Mucosa of gallbladder (tissue), 1 donor: ENCODE data around the gene TMEM130. TPM values are rescaled to one million over a fixed set of nuclear protein-coding genes. Genes with fewer than 3 reads are reported as not detected.
"Not testable (repeated sequence)": the region's sequence is repeated elsewhere in the genome, so short reads cannot be mapped to it uniquely, and the experiment has no call there.

Source experiments
- DNase-seq: peaks from one replicate; pipeline ENCODE4 v3.0.0-alpha.2; 2020; ENCODE audit warnings: low spot score
- total RNA-seq: library from RNA; stranded (reverse); gene quantifications from one replicate; pipeline ENCODE4 v1.2.1, GENCODE V29; 2021
- donor health status: DM: no; HTN: no; CAD: no.

The TMEM130 gene
- total RNA-seq, 1 donor from 2014 or later, result 0.26 TPM

DNA sequence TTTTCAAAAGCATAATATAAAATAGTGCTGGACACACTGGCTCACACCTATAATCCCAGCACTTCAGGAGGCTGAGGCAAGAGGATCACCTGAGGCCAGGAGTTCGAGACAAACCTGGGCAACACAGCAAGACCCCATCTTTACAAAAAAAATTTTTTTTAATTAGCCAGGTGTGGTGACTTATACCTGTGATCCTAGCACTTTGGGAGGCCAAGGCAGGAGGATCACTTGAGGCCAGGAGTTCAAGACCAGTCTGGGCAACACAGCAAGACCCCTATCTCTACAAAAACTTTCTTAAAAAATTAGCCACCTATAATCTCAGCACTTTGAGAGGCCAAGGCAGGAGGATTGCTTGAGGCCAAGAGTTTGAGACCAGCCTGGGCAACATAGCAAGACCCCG is 27.3 kb downstream of the TMEM130 start:
- DNase-seq, result not testable (repeated sequence)

DNA sequence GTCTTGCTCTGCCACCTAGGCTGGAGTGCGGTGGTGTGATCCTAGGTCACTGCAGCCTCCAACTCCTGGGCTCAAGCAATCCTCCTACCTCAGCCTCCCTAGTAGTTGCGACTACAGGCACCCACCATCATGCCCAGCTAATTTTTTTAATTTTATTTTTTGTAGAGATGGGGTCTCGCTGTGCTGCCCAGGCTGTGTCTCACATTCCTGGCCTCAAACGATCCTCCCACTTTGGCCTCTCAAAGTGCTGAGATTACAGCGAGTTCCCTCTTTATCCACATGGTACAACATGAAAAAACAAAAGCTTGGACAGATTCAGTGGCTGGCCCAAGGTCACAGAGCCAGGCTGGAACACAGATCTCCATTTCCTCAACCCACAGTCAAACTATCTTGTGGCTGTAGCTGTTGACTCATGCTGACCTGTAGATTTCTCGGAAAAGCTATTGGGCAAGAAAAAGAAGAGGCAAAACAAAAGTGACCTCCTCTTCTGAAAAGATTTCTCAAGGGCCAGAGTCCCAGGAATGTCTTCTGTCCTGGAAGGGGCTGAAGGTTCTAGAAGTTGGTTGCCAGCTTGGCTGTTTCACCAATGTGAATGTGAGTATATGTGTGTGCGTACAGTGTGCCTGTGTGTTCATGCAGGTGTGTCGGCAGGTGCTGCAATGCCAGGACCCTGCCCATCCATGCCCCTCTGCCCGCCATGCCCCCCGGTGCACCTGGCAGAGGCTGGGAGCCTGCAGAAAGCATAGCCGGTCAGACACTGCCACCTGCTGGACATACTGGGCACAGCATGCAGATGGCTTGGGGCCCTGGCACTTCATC is 28.4 kb downstream of the TMEM130 start:
- peak; percentile 69 for DNase-seq

DNA sequence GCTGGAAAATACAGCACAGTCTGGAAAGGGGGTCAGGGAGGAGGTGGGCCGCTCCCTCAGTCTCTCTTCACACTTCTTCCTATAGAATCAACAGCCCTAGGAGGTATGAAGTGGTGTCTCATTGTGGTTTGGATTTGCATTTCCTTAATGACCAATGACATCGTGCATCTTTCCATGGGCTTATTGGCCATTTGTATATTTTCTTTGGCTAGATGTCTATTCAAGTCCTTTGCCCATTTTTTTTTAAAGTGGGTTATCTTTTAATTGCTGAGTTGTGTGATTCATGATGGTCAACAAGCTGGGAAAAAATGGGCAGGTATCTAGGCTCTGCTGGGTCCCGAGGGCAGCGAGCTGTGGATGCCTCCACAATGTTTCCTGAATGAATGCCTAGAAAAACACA is 29.1 kb downstream of the TMEM130 start:
- no peak for DNase-seq

DNA sequence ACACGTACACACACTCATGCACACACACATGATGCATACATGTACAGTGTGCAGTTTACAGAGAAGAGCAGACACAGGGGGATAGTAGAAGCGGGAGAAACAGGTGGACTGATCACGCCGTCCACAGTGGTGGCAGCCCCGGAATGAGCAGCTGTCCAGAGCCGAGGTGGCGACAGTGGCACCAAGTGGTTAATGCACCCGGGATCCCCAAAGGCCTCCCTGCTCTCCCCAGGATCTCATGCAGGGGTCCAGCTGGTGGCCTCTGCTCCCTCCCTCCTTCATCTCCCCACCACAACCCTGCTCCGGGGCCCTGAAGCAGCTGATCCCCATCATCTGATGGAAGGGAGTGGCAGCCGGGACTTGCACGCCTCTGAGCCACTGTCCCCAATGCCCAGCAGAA is 29.7 kb downstream of the TMEM130 start:
- no peak for DNase-seq

DNA sequence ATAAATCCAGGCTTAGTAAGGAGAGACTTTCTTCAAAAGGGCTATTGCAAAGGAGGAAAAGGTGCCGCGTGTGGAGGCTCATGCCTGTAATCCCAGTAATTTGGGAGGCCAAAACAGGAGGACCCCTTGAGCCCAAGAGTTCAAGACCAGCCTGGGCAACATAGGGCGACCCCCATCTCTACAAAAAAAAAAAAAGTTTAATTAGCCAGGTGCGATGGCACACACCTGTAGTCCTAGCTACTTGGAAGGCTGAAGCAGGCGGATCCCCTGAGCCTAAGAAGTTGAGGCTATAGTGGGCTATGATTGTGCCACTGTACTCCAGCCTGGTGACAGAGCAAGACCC is 32.2 kb downstream of the TMEM130 start:
- no peak for DNase-seq

DNA sequence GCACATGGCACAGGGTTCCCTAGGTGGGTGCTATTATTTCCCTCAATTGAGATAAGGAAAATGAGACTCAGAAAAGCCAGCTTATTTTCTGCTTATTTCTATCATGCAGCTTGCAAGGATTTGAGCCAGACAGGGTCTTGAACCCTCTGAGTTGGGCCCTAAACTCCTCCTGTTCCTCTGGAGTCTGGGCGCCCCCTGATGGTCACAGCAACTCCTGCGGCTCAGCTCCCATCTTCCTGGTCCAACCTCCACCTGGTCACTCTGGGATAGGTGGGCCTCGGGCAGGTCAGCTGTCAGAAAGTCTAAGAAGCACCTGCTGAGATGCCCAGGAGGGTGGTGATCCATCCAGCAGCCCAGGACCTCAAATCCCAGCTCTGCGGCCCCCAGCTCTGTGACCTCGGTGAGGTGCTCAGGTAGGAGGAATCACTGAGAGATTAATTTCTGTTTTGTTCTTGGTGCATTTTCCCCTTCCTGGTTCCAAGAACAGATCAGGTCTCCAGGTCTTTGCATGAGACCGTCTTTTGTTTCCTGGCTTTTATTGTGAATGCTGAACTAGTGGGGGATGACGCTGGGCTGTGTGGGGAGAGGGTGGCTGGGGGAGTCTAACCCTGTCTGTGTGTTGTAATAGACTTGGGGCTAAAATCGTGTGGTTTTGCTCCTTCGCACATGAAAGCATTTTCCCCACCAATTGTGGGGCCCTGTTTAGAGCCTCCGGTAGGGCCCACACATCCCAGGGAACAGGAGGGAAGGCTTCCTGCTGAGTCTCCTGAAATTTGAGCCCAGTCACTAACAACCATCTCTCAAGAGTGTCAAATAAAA is 32.8 kb downstream of the TMEM130 start:
- no peak for DNase-seq

DNA sequence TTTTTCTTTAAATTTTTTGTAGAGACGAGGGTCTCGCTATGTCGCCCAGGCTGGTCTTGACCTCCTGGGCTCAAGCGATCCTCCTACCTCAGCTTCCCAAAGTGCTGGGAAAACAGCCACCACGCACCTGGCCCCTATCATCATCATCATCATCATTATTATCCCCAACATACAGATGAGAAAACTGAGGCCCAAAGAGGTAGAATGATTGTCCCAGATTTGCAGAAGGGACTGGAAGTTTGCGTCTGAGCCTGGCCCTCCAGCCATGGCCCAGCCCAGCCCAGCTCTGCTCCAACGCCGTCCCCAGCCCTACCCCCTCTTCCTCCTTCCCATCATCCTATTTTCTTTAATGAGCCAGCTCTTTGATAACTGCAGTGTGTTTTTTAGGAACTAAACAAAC is 34.9 kb downstream of the TMEM130 start:
- DNase-seq, result no peak

DNA sequence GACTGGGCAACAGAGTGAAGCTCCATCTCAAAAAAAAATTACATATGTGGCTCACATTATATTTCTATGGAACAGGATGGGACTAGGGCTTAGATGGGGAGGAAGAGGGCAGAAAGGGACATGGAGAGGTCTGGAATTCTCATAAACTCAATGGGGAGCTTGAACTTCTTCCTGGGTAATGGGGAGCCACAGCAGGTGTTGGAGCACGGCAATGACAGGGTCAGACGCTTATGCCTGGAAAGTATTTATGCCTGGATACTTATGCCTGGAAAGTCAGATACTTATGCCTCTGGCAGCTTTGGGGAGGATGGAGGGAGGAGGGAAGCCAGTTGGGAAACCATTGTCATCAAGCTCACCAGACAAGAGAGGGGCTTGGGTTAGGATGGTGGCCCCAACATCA is 36.8 kb downstream of the TMEM130 start:
- DNase-seq, result no peak

DNA sequence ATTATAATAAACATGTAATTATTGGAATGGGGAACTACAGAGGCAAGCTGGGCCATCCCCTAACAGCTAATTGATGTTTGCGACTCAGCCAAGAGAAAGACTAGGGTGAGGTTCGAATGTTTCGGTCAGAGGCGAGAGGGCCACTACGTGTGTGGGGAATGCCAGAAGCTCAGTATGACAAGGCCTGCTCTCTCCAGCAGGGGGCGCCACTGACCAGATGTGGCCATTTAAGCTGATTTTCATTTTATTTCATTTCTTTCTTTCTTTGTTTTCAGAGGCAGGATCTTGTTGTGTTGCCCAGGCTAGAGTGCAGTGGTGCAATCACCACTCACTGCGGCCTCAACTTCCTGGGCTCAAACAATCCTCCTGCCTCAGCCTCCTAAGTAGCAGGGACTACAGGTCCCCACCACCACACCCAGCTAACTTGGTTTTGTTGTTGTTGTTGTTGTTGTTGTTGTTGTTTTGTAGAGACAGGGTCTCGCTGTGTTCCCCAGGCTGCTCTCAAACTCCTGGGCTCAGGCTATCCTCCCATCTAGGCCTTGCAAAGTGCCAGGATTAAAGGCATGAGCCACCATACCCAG is 38.1 kb downstream of the TMEM130 start:
- no peak for DNase-seq

DNA sequence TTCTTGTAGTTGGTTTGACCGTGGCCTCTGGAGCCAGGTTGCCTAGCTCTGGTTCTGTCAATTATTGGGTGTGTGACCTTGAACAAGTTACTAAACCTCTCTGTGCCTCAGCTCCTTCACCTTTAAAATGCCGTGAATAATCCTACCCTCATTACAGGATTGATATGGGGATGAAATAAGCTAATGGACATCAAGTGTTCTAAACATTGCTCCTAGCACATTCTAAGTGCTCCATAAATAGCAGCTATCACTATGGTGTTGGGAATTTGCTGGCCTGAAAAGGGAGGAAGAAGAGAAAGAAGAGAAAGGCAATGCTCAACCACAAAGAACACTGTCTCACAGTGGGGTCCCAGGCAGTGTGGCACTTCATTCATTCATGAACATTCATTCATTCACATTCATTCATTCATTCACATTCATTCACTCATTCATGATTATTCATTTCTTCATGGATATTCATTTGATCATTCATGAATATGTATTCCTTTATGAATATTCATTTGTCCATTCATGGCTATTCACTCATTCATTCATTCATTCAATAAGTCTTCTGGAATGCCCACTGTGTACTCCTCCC is 38.8 kb downstream of the TMEM130 start:
- no peak for DNase-seq

DNA sequence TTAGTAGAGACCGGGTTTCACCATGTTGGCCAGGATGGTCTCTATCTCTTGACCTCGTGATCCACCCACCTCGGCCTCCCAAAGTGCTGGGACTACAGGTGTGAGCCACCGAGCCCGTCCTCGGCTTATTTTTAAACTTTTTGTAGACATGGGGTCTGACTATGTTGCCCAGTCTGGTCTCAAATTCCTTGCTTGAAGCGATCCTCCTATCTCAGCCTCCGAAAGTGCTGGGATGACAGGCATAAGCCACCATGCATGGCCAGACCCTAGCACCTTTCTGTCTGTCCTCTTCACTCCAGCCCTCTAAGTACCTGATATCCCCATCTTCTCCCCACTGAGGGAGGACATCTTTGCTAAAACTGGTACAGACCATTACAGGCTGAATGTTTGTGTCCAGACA is 41.4 kb downstream of the TMEM130 start:
- DNase-seq, result no peak

DNA sequence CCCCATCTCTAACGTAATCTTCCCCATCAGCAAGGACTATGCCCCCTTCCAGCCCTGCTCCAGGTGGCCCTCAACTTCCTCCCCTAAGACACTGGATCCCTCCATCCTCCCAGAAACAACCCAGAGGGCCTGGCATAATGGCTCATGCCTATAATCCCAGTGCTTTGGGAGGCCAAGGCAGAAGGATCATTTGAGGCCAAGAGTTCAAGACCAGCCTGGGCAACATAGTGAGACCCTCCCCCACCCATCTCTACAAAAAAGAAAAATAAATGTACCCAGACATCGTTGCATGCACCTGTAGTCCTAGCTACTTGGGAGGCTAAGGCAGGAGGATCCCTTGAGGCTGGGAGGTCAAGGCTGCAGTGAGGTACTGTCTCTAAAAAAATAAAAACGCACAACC is 42.6 kb downstream of the TMEM130 start:
- no peak for DNase-seq

DNA sequence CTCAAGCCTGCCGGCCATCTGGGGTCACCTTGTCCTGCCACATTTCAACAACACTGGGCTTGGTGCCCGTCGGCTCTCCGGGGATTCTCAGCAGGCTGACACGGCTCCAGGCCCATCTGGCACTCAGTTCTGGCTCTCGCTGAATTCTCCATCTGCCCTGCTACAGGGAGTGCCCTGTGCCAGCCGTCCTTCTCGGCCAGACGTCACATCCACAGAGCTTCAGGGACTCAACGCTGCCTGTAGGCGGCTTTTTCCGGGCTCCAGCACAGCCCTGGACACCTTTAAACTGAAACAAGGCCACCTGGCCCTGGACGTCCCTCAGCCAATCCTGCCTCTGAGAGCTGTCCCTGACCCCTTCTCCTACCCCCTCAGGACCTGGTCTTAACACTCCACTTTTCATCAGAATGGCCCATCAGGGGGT is 43.0 kb downstream of the TMEM130 start:
- no peak for DNase-seq

DNA sequence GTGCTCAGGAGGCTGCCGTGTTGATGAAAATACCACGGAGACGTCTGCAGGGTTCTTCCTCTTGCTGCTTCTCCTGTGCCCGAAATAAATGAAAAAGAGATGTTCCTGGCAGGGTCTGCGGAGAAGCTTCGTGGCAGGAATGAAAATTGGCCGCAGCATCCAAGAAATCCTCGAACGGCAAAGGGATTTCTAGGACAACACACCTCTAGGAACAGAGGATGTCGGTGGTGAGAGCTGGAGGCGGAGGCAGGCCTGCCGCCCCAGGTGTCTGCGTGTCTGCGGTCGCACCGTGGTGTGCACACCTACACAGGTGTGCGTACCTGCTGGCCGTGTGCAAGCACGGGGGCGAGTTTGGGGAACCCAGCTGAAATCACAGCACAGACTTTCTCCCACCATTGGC is 43.4 kb downstream of the TMEM130 start:
- DNase-seq, result no peak

DNA sequence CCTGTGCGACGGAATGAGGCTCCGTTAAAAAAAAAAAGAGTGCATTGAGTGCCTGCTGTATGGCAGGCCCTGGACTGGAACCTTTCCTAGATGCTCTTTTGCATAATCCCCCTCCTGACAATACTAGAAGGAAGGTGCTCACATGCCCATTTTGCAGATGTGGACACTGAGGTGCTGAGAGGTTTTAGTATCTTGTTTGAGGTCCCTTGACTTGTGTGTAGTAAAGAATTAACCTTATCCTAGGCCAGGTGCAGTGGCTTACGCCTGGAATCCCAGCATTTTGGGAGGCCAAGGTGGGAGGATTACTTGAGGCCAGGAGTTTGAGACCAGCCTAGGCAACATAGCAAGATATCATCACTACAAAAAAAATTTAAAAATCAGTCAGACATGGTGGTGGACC is 46.6 kb downstream of the TMEM130 start:
- no peak for DNase-seq

DNA sequence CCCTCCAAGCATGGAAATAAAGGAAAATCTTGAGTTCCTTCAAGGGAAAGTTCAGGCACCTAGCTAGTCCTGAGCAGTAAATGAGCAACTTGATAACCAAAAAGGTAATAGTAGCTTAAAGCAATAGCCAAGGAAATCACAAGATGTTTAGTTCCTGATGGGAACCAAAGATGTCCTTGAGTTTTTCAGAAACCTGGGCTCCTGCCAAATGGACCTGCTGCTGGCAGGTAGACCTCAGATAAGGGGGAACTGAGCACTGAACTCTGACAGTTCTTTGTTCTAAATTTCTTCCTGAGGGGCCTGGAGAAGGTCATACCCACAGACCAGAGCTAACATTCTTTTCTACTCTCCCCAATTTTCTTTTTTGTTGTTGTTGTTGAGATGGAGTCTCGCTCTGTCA is 48.5 kb downstream of the TMEM130 start:
- DNase-seq, result no peak

DNA sequence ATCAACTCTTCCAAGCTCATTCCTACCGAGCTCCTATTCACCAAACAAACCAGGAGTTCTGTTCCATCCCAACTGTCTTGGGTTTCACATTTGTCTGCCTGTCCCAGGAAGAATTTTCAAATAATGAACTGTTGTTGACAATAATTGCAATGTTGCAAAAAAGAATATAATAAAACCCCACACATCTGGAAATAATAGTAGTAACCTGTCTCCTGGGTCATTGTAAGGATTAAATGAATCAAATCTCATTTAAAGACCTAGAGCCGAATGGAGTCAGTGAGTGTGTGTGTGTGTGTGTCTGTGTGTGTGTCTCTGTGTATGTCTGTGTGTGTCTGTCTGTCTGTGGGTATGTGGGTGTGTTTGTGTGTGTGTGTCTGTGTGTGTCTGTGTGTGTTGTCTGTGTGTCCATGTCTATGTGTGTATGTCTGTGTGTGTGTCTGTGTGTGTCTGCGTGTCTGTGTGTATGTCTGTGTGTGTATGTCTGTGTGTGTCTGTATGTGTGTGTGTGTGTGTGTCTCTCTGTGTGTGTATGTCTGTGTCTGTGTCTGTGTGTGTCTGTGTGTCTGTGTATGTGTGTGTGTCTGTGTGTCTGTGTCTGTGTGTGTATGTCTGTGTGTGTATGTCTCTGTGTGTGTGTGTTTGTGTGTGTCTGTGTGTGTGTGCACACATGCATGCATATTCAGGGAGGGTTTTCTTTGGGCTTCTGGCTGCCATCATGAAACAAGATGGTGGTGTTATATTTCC is 52.7 kb downstream of the TMEM130 start:
- DNase-seq, result no peak

DNA sequence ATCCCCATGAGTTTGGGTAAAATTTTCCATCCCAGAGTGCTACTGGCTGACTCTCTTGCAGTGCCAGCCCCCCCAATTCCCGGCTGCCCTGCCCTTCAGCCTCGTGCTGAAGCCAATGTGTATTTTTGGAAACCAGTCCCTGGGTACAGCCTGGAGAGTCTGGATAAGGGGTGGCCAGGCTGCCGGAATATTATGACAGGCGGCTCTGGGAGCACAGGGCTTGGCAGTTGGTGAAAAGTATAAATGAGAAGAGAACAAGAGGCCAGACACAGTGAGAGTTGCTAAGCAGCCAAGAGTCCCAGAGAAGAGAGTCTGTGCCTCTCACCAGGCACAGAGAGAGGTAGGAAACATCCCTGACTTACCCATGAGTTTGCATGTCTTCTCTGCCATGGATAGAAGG is 53.6 kb downstream of the TMEM130 start:
- DNase-seq, result no peak

DNA sequence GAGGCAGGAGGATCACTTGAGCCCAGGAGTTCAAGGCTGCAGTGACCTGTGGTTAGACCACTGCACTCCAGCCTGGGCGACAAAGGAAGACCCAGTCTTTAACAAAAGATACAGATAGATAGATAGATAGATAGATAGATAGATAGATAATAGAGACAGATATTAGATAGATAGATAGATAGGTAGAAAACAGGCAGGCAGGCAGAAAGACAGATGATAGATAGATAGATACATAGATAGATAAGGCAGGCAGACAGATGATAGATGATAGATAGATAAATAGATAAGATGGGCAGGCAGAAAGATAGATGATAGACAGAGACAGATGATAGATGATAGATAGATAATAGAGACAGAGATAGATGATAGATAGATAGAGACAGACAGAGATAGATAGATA is 54.5 kb downstream of the TMEM130 start:
- no peak for DNase-seq

DNA sequence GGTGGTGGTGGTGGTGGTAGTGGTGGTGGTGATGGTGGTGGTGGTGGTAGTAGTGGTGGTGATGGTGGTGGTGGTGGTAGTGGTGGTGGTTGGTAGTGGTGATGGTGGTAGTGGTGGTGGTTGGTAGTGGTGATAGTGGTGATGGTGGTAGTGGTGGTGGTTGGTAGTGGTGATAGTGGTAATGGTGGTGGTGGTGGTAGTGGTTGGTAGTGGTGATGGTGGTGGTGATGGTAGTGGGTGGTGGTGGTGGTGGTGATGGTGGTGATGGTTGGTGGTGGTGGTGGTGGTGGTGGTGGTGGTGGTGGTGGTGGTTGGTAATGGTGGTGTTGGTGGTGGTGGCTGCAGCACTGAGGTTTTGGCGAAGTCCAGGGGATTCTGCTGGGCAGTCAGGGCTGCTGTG is 58.5 kb downstream of the TMEM130 start:
- DNase-seq, result no peak

DNA sequence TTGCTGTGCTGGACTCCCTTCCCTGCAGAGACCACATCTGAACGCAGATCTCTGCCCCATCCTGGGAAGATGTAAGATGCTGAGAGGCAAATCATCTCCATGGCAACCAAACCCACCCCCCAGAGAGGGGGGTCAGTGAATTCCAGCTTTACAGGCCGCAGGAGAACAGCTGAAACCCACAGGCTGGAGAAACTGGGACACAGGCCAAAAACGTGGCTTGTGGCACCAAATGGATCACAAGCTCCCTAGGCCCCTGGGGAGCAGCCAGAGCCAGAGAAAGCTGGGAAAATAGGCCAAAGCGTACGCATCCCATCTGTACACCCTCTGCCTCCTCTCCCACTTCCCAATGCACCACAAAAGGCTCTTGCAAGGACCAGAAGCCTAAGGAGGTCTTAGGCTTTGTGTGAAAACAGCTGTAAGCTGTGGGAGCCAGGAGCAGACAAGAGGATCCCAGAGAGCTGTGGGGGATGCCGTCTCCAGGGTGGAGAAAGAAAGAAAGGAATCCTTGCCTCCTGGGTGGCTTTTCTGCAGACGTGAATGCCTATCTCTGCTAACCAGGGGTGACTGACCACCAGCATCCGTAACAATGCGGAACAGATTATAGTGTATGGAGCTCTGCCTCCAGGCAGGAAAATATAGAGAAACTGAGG is 59.5 kb downstream of the TMEM130 start:
- DNase-seq, result no peak
